Breast epithelium (tissue), 3 donors: ENCODE measurements around the gene CNTN5.

Experiments used
- CTCF ChIP-seq, 3 donors: fragments of 450-650 bp; IDR thresholded peaks; one replicate each; pipeline ENCODE4 v1.5.1; 2016 to 2017; ENCODE audit warnings: antibody characterized with exemption in 3 of 3, mild to moderate bottlenecking in 3 of 3, moderate library complexity in 3 of 3
- POLR2A ChIP-seq: fragments of 450-650 bp; IDR thresholded peaks from one replicate; pipeline ENCODE4 v1.6.1; 2016; ENCODE audit warnings: antibody characterized with exemption, mild to moderate bottlenecking, moderate library complexity
- POLR2AphosphoS5 ChIP-seq, 3 donors: sonication (generic); formaldehyde crosslinking; IDR thresholded peaks; one replicate each; pipeline ENCODE4 v1.6.1; 2017; ENCODE audit warnings: antibody characterized with exemption in 3 of 3

GRCh38 chr11:100294748-100295147 is 1274.0 kb downstream of the CNTN5 start:
- TF ChIP-seq CTCF (IDR thresholded peaks at IDR 0.05) (no peak), POLR2AphosphoS5 (IDR thresholded peaks at IDR 0.05) (no peak), POLR2A (no peak)
